ENCODE results near the gene SPINK6. TPM values are rescaled to one million over a fixed set of nuclear protein-coding genes. Genes with fewer than 3 reads are reported as not detected.

Gene SPINK6
- total and polyA plus RNA-seq, 9 of the 15 experiments (the other 6 are each of a cell fraction or from before 2014, with no cell fraction given) = not detected

GRCh38 chr5:148162038-148162437 lies 40.8 kb upstream of the SPINK6 start (continued):
- no peak for TF ChIP-seq ATF1 (CRISPR knock-in tag; IDR thresholded peaks at IDR 0.05)
- no peak for TF ChIP-seq ATF1 (tag; IDR thresholded peaks at IDR 0.05)
- no peak for TF ChIP-seq BCLAF1 (IDR thresholded peaks at IDR 0.05; ENCODE audit: borderline replicate concordance in 1 of 2, control insufficient read depth in 1 of 2, low read depth in 2 of 2, low read length in 1 of 2)
- TF ChIP-seq NKRF (IDR thresholded peaks at IDR 0.05; ENCODE audit: borderline replicate concordance) = no peak
- no peak for TF ChIP-seq MCM5 (IDR thresholded peaks at IDR 0.05; ENCODE audit: low read depth)
- no peak for TF ChIP-seq ZNF277 (CRISPR knock-in tag; IDR thresholded peaks at IDR 0.05; ENCODE audit: borderline replicate concordance)
- TF ChIP-seq SIN3A (IDR thresholded peaks at IDR 0.05; ENCODE audit: borderline replicate concordance in 2 of 2, control insufficient read depth in 1 of 2, low read depth in 2 of 2, low read length in 2 of 2) = no peak

Measured in K562 (cell line).